Astrocyte (in vitro differentiated cells and primary cell): Measurements from ENCODE around the gene ZYG11B. TPM values are rescaled to one million over a fixed set of nuclear protein-coding genes. Genes with fewer than 3 reads are reported as not detected.

Experiments used
- DNase-seq: peaks from one replicate; pipeline ENCODE4 v3.0.0-alpha.2; 2010; ENCODE audit warnings: low read depth
- FAIRE-seq: peaks from 2 replicates; lab custom pipeline; 2011; peaks lifted over from hg19 to GRCh38; lab: Jason Lieb, UNC
- H2AFZ ChIP-seq: 2 replicates; pipeline ENCODE4 v1.6.0; 2012; ENCODE audit warnings: low read depth, low read length, inconsistent platforms
- H3K27ac ChIP-seq: 2 replicates; pipeline ENCODE4 v1.5.1; 2011; ENCODE audit warnings: low read depth, low read length, inconsistent platforms
- H3K27me3 ChIP-seq: 2 replicates; pipeline ENCODE4 v1.6.0; 2011; ENCODE audit warnings: low read length, inconsistent platforms; ENCODE audit not compliant: insufficient read depth
- H3K36me3 ChIP-seq: 2 replicates; pipeline ENCODE4 v1.5.1; 2011; ENCODE audit warnings: low read length, inconsistent platforms; ENCODE audit not compliant: insufficient read depth
- H3K4me1 ChIP-seq: 2 replicates; pipeline ENCODE4 v1.5.1; 2011; ENCODE audit warnings: low read length, inconsistent platforms; ENCODE audit not compliant: insufficient read depth
- H3K4me2 ChIP-seq: 2 replicates; pipeline ENCODE4 v1.6.0; 2012; ENCODE audit warnings: low read length, inconsistent platforms
- H3K4me3 ChIP-seq: 2 replicates; pipeline ENCODE4 v1.5.1; 2011; ENCODE audit warnings: low read depth, mild to moderate bottlenecking, low read length, inconsistent platforms; ENCODE audit not compliant: insufficient read depth
- H3K79me2 ChIP-seq: 2 replicates; pipeline ENCODE4 v1.6.0; 2012; ENCODE audit warnings: mild to moderate bottlenecking, low read length, inconsistent platforms; ENCODE audit not compliant: insufficient read depth
- H3K9ac ChIP-seq: 2 replicates; pipeline ENCODE4 v1.6.0; 2012; ENCODE audit warnings: mild to moderate bottlenecking, low read length, inconsistent platforms
- H3K9me3 ChIP-seq: 2 replicates; pipeline ENCODE4 v1.5.1; 2012; ENCODE audit warnings: low read depth, mild to moderate bottlenecking, low read length, inconsistent platforms; ENCODE audit not compliant: insufficient read depth
- H4K20me1 ChIP-seq: 2 replicates; pipeline ENCODE4 v1.6.0; 2012; ENCODE audit warnings: low read length, inconsistent platforms; ENCODE audit not compliant: insufficient read depth
- H3K27ac Mint-ChIP-seq: one replicate; pipeline ENCODE4 v1.8.0; 2021; ENCODE audit warnings: mild to moderate bottlenecking, mixed read lengths; ENCODE audit not compliant: unreplicated experiment
- H3K27me3 Mint-ChIP-seq: one replicate; pipeline ENCODE4 v1.8.0; 2021; ENCODE audit warnings: low read depth, mixed read lengths; ENCODE audit not compliant: unreplicated experiment
- H3K36me3 Mint-ChIP-seq: one replicate; pipeline ENCODE4 v1.8.0; 2021; ENCODE audit warnings: low read depth, mixed read lengths; ENCODE audit not compliant: unreplicated experiment
- H3K4me1 Mint-ChIP-seq: one replicate; pipeline ENCODE4 v1.8.0; 2021; ENCODE audit warnings: low read depth, mixed read lengths; ENCODE audit not compliant: unreplicated experiment
- H3K4me3 Mint-ChIP-seq: one replicate; pipeline ENCODE4 v1.8.0; 2021; ENCODE audit warnings: mild to moderate bottlenecking, moderate library complexity, mixed read lengths; ENCODE audit not compliant: unreplicated experiment
- H3K9me3 Mint-ChIP-seq: one replicate; pipeline ENCODE4 v1.8.0; 2021; ENCODE audit warnings: mild to moderate bottlenecking, mixed read lengths; ENCODE audit not compliant: unreplicated experiment
- CTCF ChIP-seq: IDR thresholded peaks from 2 replicates; pipeline ENCODE4 v1.5.1; 2011; ENCODE audit warnings: low read depth, mild to moderate bottlenecking, inconsistent platforms, low read length, moderate library complexity; ENCODE audit not compliant: insufficient read depth
- EZH2 ChIP-seq: IDR thresholded peaks from 2 replicates; pipeline ENCODE4 v1.6.1; 2012; ENCODE audit warnings: mild to moderate bottlenecking, low read length, inconsistent platforms; ENCODE audit not compliant: insufficient read depth
- total RNA-seq: library from RNA; stranded (reverse); gene quantifications from 2 replicates; pipeline ENCODE4 v1.2.1, GENCODE V29; 2021

ZYG11B gene
- total RNA-seq, 1 donor from 2014 or later = 22.1 TPM

DNA sequence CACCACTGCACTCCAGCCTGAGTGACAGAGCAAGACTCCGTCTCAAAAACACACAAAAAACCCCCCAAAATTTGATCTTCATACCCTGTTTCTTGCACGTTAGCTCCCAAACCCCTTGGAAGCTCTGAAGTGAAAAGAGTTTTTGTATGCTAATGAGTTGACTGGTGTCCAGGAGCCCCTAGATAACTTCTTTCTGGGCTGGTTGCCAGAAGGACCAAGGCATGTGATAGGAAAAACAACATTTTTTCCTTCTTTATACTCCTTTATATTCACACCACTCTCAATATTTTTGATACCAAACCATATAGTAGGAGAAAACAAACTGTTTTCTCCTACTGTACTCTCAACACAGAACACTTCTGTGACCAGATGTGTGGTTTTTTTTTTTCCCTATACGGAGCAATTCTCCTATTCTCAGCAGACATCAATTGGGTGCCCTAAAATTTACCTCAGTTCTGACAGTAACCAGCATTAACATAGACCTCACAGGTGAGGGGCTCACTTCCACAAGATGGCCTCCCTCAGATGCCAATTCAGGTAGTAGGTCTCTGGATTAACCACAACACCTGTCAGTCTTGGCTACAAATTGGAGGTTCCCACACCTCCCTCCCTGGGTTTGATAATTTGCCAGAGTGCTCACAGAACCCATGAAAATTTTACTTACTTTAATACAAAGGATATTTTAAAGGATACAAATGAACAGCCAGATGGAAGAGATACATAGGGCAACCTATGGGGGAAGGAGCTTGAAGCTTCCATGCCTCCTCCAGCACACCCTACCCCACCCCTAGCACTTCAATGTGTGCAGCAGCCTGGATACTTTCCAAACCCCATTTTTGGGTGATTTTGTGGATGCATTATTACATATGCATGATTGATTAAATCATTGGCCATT lies 25.6 kb downstream of the ZYG11B start:
- H3K27ac Mint-ChIP-seq = no peak overlapping the region
- no peaks in the 10 kb centered on the region for H3K36me3 Mint-ChIP-seq
- no peak overlapping the region for H3K4me3 Mint-ChIP-seq
- Histone ChIP-seq H3K4me1 (peaks cover 12% of the 10 kb centered on the region), H3K27ac (no peak overlapping the region), H3K79me2 (peaks cover 28% of the 10 kb centered on the region), H3K36me3 (no peaks in the 10 kb centered on the region), H3K4me3 (no peak overlapping the region), H3K9me3 (no peaks in the 10 kb centered on the region), H3K4me2 (peak overlapping the region; percentile 16), H3K9ac (no peak overlapping the region), H3K27me3 (no peaks in the 10 kb centered on the region), H4K20me1 (peaks cover 45% of the 10 kb centered on the region), H2AFZ (no peak overlapping the region)
- H3K4me1 Mint-ChIP-seq = peaks cover 4% of the 10 kb centered on the region
- FAIRE-seq = no peak
- no peaks in the 10 kb centered on the region for H3K27me3 Mint-ChIP-seq
- no peak for TF ChIP-seq CTCF
- no peak for TF ChIP-seq EZH2
- H3K9me3 Mint-ChIP-seq = no peaks in the 10 kb centered on the region
- DNase-seq = peak; percentile 44

GRCh38 chr1:52752484-52752826 lies 26.2 kb downstream of the ZYG11B start:
- Histone ChIP-seq H3K79me2 (peaks cover 25% of the 10 kb centered on the region), H3K9me3 (no peaks in the 10 kb centered on the region), H2AFZ (no peak overlapping the region), H3K4me1 (peaks cover 12% of the 10 kb centered on the region), H4K20me1 (peaks cover 39% of the 10 kb centered on the region), H3K36me3 (no peaks in the 10 kb centered on the region), H3K9ac (no peak overlapping the region), H3K4me2 (no peak overlapping the region), H3K27me3 (no peaks in the 10 kb centered on the region), H3K27ac (no peak overlapping the region), H3K4me3 (no peak overlapping the region)
- Mint-ChIP-seq H3K9me3 (no peaks in the 10 kb centered on the region), H3K4me1 (peaks cover 4% of the 10 kb centered on the region), H3K4me3 (no peak overlapping the region), H3K27ac (no peak overlapping the region), H3K27me3 (no peaks in the 10 kb centered on the region), H3K36me3 (no peaks in the 10 kb centered on the region)
- DNase-seq (no peak), FAIRE-seq (no peak)
- no peak for TF ChIP-seq CTCF
- TF ChIP-seq EZH2 = no peak

GRCh38 chr1:52753169-52753568 lies 26.9 kb downstream of the ZYG11B start:
- no peak overlapping the region for H3K4me3 Mint-ChIP-seq
- H3K27ac Mint-ChIP-seq = no peak overlapping the region
- no peak overlapping the region for H2AFZ ChIP-seq
- H3K9me3 Mint-ChIP-seq = no peaks in the 10 kb centered on the region
- H4K20me1 ChIP-seq = peaks cover 37% of the 10 kb centered on the region
- no peak overlapping the region for H3K27ac ChIP-seq
- H3K36me3 Mint-ChIP-seq = no peaks in the 10 kb centered on the region
- H3K4me2 ChIP-seq = no peak overlapping the region
- peaks cover 4% of the 10 kb centered on the region for H3K4me1 Mint-ChIP-seq
- no peak overlapping the region for H3K4me3 ChIP-seq
- no peaks in the 10 kb centered on the region for H3K9me3 ChIP-seq
- H3K27me3 Mint-ChIP-seq = no peaks in the 10 kb centered on the region
- no peak for DNase-seq
- TF ChIP-seq EZH2 = no peak
- TF ChIP-seq CTCF = no peak
- peaks cover 12% of the 10 kb centered on the region for H3K4me1 ChIP-seq
- peaks cover under 1% of the 10 kb centered on the region for H3K36me3 ChIP-seq
- peaks cover 21% of the 10 kb centered on the region for H3K79me2 ChIP-seq
- no peak for FAIRE-seq
- no peaks in the 10 kb centered on the region for H3K27me3 ChIP-seq
- H3K9ac ChIP-seq = no peak overlapping the region
